ENCODE data around the gene MALRD1. TPM values are rescaled to one million over a fixed set of nuclear protein-coding genes. Genes with fewer than 3 reads are reported as not detected.

The MALRD1 gene
- total RNA-seq, 2 donors from 2014 or later = not detected

- Mint-ChIP-seq H3K4me3 (no peak overlapping the region), H3K27ac (no peak overlapping the region), H3K36me3 (ENCODE audit: insufficient read depth in 2 of 2) (no peaks in the 10 kb centered on the region), H3K4me1 (ENCODE audit: low read depth) (no peaks in the 10 kb centered on the region), H3K27me3 (ENCODE audit: low read depth) (no peaks in the 10 kb centered on the region), H3K9me3 (peaks cover 8 to 10% of the 10 kb centered on the region in 2 donors)
- no peak for DNase-seq
- ATAC-seq (replicated peaks in 1 of 2) = no peak
Observed at GRCh38 chr10:19120381-19120908, 71.8 kb downstream of the MALRD1 start.

DNA sequence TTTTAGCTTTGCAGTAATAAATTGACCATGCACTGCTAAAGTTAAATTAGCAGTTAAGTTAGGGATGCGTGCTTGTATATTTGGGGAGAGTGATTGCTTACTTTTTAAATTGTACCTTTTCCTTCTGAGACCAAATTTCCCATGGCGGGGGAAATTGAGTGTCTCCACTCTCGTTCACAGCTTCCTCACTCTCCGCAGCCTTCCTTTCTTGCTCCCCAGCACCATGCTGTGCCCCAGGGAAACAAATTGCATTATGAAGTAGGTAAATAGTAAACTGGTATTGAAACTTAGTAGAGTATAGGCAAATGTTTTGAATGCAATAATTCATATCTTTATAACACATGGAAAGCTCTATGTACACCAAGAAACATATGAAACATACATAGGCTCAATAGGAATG is 85.4 kb downstream of the MALRD1 start:
- Mint-ChIP-seq H3K27me3 (ENCODE audit: low read depth) (no peaks in the 10 kb centered on the region), H3K4me3 (no peak overlapping the region), H3K9me3 (peaks cover 2 to 3% of the 10 kb centered on the region in 2 donors), H3K36me3 (ENCODE audit: insufficient read depth in 2 of 2) (no peaks in the 10 kb centered on the region), H3K27ac (no peak overlapping the region), H3K4me1 (ENCODE audit: low read depth) (no peaks in the 10 kb centered on the region)
- ATAC-seq (replicated peaks in 1 of 2) (no peak), DNase-seq (no peak)

DNA sequence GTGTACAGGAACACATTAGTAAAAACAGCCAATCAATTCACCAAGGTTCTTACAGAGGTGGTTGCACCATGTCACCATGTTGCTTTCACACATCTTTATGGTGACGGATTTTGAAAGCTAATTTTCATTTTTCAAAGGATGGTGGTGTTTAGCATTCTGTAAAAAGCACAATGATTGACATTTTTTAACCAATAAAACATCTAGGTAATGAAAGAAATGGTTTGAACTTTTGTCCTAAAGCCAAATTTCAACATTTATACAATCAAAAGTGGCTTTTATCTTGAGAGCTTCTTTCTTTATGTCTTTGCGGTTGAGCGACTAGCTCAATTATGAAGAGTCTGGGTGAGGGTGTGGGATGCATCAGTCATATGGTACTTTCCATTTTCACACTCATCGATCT is 94.4 kb downstream of the MALRD1 start:
- Mint-ChIP-seq H3K27me3 (ENCODE audit: low read depth) (no peaks in the 10 kb centered on the region), H3K4me3 (no peak overlapping the region), H3K4me1 (ENCODE audit: low read depth) (no peaks in the 10 kb centered on the region), H3K9me3 (peaks cover 9 to 11% of the 10 kb centered on the region in 2 donors), H3K36me3 (ENCODE audit: insufficient read depth in 2 of 2) (no peaks in the 10 kb centered on the region), H3K27ac (no peak overlapping the region)
- DNase-seq (no peak), ATAC-seq (replicated peaks in 1 of 2) (no peak)

GRCh38 chr10:19144206-19144605 is 95.6 kb downstream of the MALRD1 start:
- no peak overlapping the region for H3K27ac Mint-ChIP-seq

GRCh38 chr10:19154375-19154774 is 105.8 kb downstream of the MALRD1 start:
- Mint-ChIP-seq H3K27ac (no peak overlapping the region), H3K9me3 (peaks cover 0 to 3% of the 10 kb centered on the region in 2 donors), H3K27me3 (ENCODE audit: low read depth) (no peaks in the 10 kb centered on the region), H3K4me1 (ENCODE audit: low read depth) (no peaks in the 10 kb centered on the region), H3K4me3 (no peak overlapping the region), H3K36me3 (ENCODE audit: insufficient read depth in 2 of 2) (no peaks in the 10 kb centered on the region)
- ATAC-seq (replicated peaks in 1 of 2) (no peak), DNase-seq (no peak)

More at GRCh38 chr10:19144206-19144605, 95.6 kb downstream of the MALRD1 start:
- DNase-seq (no peak), ATAC-seq (replicated peaks in 1 of 2) (no peak)
- H3K36me3 Mint-ChIP-seq (ENCODE audit: insufficient read depth in 2 of 2) = no peaks in the 10 kb centered on the region
- no peak overlapping the region for H3K4me3 Mint-ChIP-seq
- no peaks in the 10 kb centered on the region for H3K4me1 Mint-ChIP-seq (ENCODE audit: low read depth)
- no peaks in the 10 kb centered on the region for H3K27me3 Mint-ChIP-seq (ENCODE audit: low read depth)
- peaks cover 9 to 12% of the 10 kb centered on the region in 2 donors for H3K9me3 Mint-ChIP-seq

- Mint-ChIP-seq H3K4me1 (ENCODE audit: low read depth) (no peaks in the 10 kb centered on the region), H3K9me3 (peaks cover 0 to 5% of the 10 kb centered on the region in 2 donors), H3K36me3 (ENCODE audit: insufficient read depth in 2 of 2) (no peaks in the 10 kb centered on the region), H3K27me3 (ENCODE audit: low read depth) (no peaks in the 10 kb centered on the region), H3K4me3 (no peak overlapping the region), H3K27ac (no peak overlapping the region)
- ATAC-seq (replicated peaks in 1 of 2) = no peak
- DNase-seq = no peak
Observed at GRCh38 chr10:19158358-19158757, 109.8 kb downstream of the MALRD1 start.

- H3K27ac Mint-ChIP-seq = no peak overlapping the region
- H3K36me3 Mint-ChIP-seq (ENCODE audit: insufficient read depth in 2 of 2) = no peaks in the 10 kb centered on the region
- H3K9me3 Mint-ChIP-seq = peaks cover 0 to 5% of the 10 kb centered on the region in 2 donors
- DNase-seq (no peak), ATAC-seq (replicated peaks in 1 of 2) (no peak)
- H3K27me3 Mint-ChIP-seq (ENCODE audit: low read depth) = no peaks in the 10 kb centered on the region
- H3K4me3 Mint-ChIP-seq = no peak overlapping the region
- no peaks in the 10 kb centered on the region for H3K4me1 Mint-ChIP-seq (ENCODE audit: low read depth)
Observed at GRCh38 chr10:19158870-19159269, 110.3 kb downstream of the MALRD1 start.

- H3K4me3 Mint-ChIP-seq = no peak overlapping the region
- ATAC-seq (replicated peaks in 1 of 2) (no peak), DNase-seq (no peak)
- no peak overlapping the region for H3K27ac Mint-ChIP-seq
- peaks cover 4 to 5% of the 10 kb centered on the region in 2 donors for H3K9me3 Mint-ChIP-seq
- no peaks in the 10 kb centered on the region for H3K27me3 Mint-ChIP-seq (ENCODE audit: low read depth)
- H3K36me3 Mint-ChIP-seq (ENCODE audit: insufficient read depth in 2 of 2) = no peaks in the 10 kb centered on the region
- H3K4me1 Mint-ChIP-seq (ENCODE audit: low read depth) = no peaks in the 10 kb centered on the region
Observed at GRCh38 chr10:19164461-19164860, 115.9 kb downstream of the MALRD1 start.

GRCh38 chr10:19168584-19168983 is 120.0 kb downstream of the MALRD1 start:
- Mint-ChIP-seq H3K9me3 (peaks cover 3 to 4% of the 10 kb centered on the region in 2 donors), H3K27me3 (ENCODE audit: low read depth) (no peaks in the 10 kb centered on the region), H3K27ac (no peak overlapping the region), H3K4me3 (no peak overlapping the region), H3K36me3 (ENCODE audit: insufficient read depth in 2 of 2) (no peaks in the 10 kb centered on the region), H3K4me1 (ENCODE audit: low read depth) (no peaks in the 10 kb centered on the region)
- DNase-seq (no peak), ATAC-seq (replicated peaks in 1 of 2) (no peak)

- no peak overlapping the region for H3K4me3 Mint-ChIP-seq
- no peaks in the 10 kb centered on the region for H3K27me3 Mint-ChIP-seq (ENCODE audit: low read depth)
- DNase-seq = no peak
- H3K4me1 Mint-ChIP-seq (ENCODE audit: low read depth) = no peaks in the 10 kb centered on the region
- H3K27ac Mint-ChIP-seq = no peak overlapping the region
- ATAC-seq (replicated peaks in 1 of 2) = no peak
- peaks cover 3 to 4% of the 10 kb centered on the region in 2 donors for H3K9me3 Mint-ChIP-seq
- no peaks in the 10 kb centered on the region for H3K36me3 Mint-ChIP-seq (ENCODE audit: insufficient read depth in 2 of 2)
Observed at GRCh38 chr10:19169041-19169440, 120.4 kb downstream of the MALRD1 start.

DNA sequence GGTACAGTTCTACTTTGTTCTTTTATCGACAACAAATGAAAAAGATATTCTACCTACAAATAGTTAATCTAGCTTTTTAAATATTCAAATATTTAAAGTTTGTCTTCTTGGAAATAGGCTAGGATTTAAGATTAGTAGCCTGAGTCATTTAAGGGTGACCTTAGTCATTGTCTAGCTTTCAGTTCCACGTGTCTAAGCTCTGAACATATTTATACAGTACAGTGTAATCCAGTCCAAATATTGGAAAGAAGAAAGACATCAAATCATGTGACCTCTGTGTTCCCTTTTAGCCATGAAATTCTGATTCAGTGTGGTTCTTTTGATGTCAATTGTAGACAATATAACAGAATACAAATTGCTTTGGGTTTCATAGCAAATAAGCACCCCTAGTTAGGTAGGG is 121.1 kb downstream of the MALRD1 start:
- no peaks in the 10 kb centered on the region for H3K4me1 Mint-ChIP-seq (ENCODE audit: low read depth)
- DNase-seq = no peak
- ATAC-seq (replicated peaks in 1 of 2) = no peak
- no peaks in the 10 kb centered on the region for H3K27me3 Mint-ChIP-seq (ENCODE audit: low read depth)
- peaks cover 3 to 4% of the 10 kb centered on the region in 2 donors for H3K9me3 Mint-ChIP-seq
- H3K36me3 Mint-ChIP-seq (ENCODE audit: insufficient read depth in 2 of 2) = no peaks in the 10 kb centered on the region
- no peak overlapping the region for H3K4me3 Mint-ChIP-seq
- H3K27ac Mint-ChIP-seq = no peak overlapping the region

DNA sequence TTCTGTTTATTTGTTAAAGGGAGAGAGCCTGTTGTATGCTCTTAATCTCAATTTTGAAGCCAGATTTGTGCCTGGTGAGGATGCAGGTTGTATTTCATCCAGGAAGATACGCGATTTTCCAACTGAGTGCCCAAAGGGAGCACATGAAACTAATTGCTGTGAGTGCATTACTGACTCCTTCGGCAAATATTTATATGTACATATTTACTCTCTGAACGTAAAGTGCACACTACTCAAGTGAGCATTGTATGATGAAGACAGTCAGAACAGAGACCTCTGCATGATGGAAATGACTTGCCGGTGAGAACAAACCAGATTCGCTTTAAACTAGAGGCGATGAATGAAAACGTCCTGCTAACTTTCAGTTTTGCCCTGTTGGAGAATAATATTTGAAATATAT is 130.1 kb downstream of the MALRD1 start:
- peaks cover 0 to 6% of the 10 kb centered on the region in 2 donors for H3K9me3 Mint-ChIP-seq
- no peaks in the 10 kb centered on the region for H3K36me3 Mint-ChIP-seq (ENCODE audit: insufficient read depth in 2 of 2)
- DNase-seq = no peak
- no peaks in the 10 kb centered on the region for H3K4me1 Mint-ChIP-seq (ENCODE audit: low read depth)
- ATAC-seq (replicated peaks in 1 of 2) = no peak
- H3K4me3 Mint-ChIP-seq = no peak overlapping the region
- no peak overlapping the region for H3K27ac Mint-ChIP-seq
- H3K27me3 Mint-ChIP-seq (ENCODE audit: low read depth) = no peaks in the 10 kb centered on the region

GRCh38 chr10:19184891-19185290 is 136.3 kb downstream of the MALRD1 start:
- DNase-seq (no peak), ATAC-seq (replicated peaks in 1 of 2) (no peak)
- Mint-ChIP-seq H3K27ac (no peak overlapping the region), H3K9me3 (peaks cover 6 to 9% of the 10 kb centered on the region in 2 donors), H3K4me1 (ENCODE audit: low read depth) (no peaks in the 10 kb centered on the region), H3K4me3 (no peak overlapping the region), H3K27me3 (ENCODE audit: low read depth) (no peaks in the 10 kb centered on the region), H3K36me3 (ENCODE audit: insufficient read depth in 2 of 2) (no peaks in the 10 kb centered on the region)

DNA sequence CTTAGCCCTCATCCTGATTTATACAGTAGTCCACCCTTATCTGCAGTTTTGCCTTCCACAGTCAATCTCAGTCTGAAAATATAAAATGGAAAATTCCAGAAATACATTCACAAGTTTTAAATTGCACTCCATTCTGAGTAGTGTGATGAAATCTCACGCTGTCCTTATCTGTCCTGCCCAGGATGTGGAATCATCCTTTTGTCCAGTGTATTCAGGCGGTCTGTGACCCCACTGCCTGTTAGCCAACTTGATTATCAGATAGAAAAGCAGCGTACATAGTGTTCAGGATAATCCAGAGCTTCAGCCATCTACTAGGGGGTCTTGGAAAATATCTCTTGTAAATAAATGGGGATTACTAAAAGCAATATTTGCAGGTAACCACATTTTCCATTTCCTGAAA is 146.3 kb downstream of the MALRD1 start:
- DNase-seq (no peak), ATAC-seq (replicated peaks in 1 of 2) (no peak)
- H3K9me3 Mint-ChIP-seq = peaks cover 0 to 4% of the 10 kb centered on the region in 2 donors
- H3K4me3 Mint-ChIP-seq = no peak overlapping the region
- no peaks in the 10 kb centered on the region for H3K36me3 Mint-ChIP-seq (ENCODE audit: insufficient read depth in 2 of 2)
- no peak overlapping the region for H3K27ac Mint-ChIP-seq
- H3K27me3 Mint-ChIP-seq (ENCODE audit: low read depth) = no peaks in the 10 kb centered on the region
- no peaks in the 10 kb centered on the region for H3K4me1 Mint-ChIP-seq (ENCODE audit: low read depth)

All from activated T-cell treated with anti-CD3 and anti-CD28 coated beads, Interleukin-2, amount 50 U/mL, for 72 hours (primary cell).